HUES48 (cell line): ENCODE data around the gene PSAP.

Experiments used
- H3K27ac ChIP-seq: one replicate; pipeline ENCODE4 v1.7.0; 2013; ENCODE audit warnings: low read depth, low read length, inconsistent platforms
- H3K27me3 ChIP-seq: 2 replicates; pipeline ENCODE4 v1.6.1; 2013; ENCODE audit warnings: mild to moderate bottlenecking, low read length; ENCODE audit not compliant: control insufficient read depth, insufficient read depth
- H3K36me3 ChIP-seq: 2 replicates; pipeline ENCODE4 v1.6.1; 2013; ENCODE audit warnings: low read length; ENCODE audit not compliant: control insufficient read depth, insufficient read depth
- H3K4me1 ChIP-seq: 2 replicates; pipeline ENCODE4 v1.6.1; 2013; ENCODE audit warnings: mild to moderate bottlenecking, low read length; ENCODE audit not compliant: control insufficient read depth, insufficient read depth
- H3K4me3 ChIP-seq: 2 replicates; pipeline ENCODE4 v1.5.1; 2013; ENCODE audit warnings: mild to moderate bottlenecking, low read depth, low read length
- H3K9ac ChIP-seq: 2 replicates; pipeline ENCODE4 v1.6.1; 2013; ENCODE audit warnings: mild to moderate bottlenecking, low read depth, low read length, moderate library complexity
- H3K9me3 ChIP-seq: 2 replicates; pipeline ENCODE4 v1.6.1; 2013; ENCODE audit warnings: low read length; ENCODE audit not compliant: control insufficient read depth, insufficient read depth

PSAP gene

GRCh38 chr10:71812016-71812912 lies 38.8 kb downstream of the PSAP start:
- Histone ChIP-seq H3K36me3 (peaks cover 19% of the 10 kb centered on the region), H3K27ac (no peak overlapping the region), H3K9ac (no peak overlapping the region), H3K27me3 (no peaks in the 10 kb centered on the region), H3K4me3 (no peak overlapping the region), H3K9me3 (no peaks in the 10 kb centered on the region), H3K4me1 (no peaks in the 10 kb centered on the region)

GRCh38 chr10:71811351-71811750 lies 39.7 kb downstream of the PSAP start:
- H3K4me3 ChIP-seq: no peak overlapping the region
- H3K9me3 ChIP-seq: no peaks in the 10 kb centered on the region
- H3K4me1 ChIP-seq: no peaks in the 10 kb centered on the region
- no peak overlapping the region for H3K9ac ChIP-seq
- no peaks in the 10 kb centered on the region for H3K27me3 ChIP-seq
- peaks cover 10% of the 10 kb centered on the region for H3K36me3 ChIP-seq
- no peak overlapping the region for H3K27ac ChIP-seq

- no peaks in the 10 kb centered on the region for H3K9me3 ChIP-seq
- no peak overlapping the region for H3K27ac ChIP-seq
- H3K9ac ChIP-seq: no peak overlapping the region
- H3K4me1 ChIP-seq: no peaks in the 10 kb centered on the region; the same call in 1 of the 2 replicates
- H3K4me3 ChIP-seq: no peak overlapping the region
- no peaks in the 10 kb centered on the region for H3K36me3 ChIP-seq
- H3K27me3 ChIP-seq: peaks cover 5% of the 10 kb centered on the region; the same call in 1 of the 2 replicates
Observed at GRCh38 chr10:71810048-71810750, 40.9 kb downstream of the PSAP start.

- no peaks in the 10 kb centered on the region; the same call in 1 of the 2 replicates for H3K4me1 ChIP-seq
- H3K4me3 ChIP-seq: no peak overlapping the region
- H3K9me3 ChIP-seq: no peaks in the 10 kb centered on the region
- H3K27me3 ChIP-seq: peaks cover 6% of the 10 kb centered on the region; the same call in 1 of the 2 replicates
- H3K9ac ChIP-seq: no peak overlapping the region
- H3K36me3 ChIP-seq: no peaks in the 10 kb centered on the region
- H3K27ac ChIP-seq: no peak overlapping the region
Observed at GRCh38 chr10:71809628-71810027, 41.4 kb downstream of the PSAP start.

- no peak overlapping the region for H3K4me3 ChIP-seq
- H3K9me3 ChIP-seq: no peaks in the 10 kb centered on the region
- no peaks in the 10 kb centered on the region for H3K36me3 ChIP-seq
- H3K27me3 ChIP-seq: peaks cover 6% of the 10 kb centered on the region; the same call in 1 of the 2 replicates
- H3K9ac ChIP-seq: no peak overlapping the region
- no peaks in the 10 kb centered on the region; the same call in 1 of the 2 replicates for H3K4me1 ChIP-seq
- H3K27ac ChIP-seq: no peak overlapping the region
Observed at GRCh38 chr10:71807557-71808510, 43.2 kb downstream of the PSAP start.

GRCh38 chr10:71806704-71807556 lies 44.1 kb downstream of the PSAP start:
- Histone ChIP-seq H3K9ac (no peak overlapping the region), H3K4me3 (no peak overlapping the region), H3K27me3 (peaks cover 6% of the 10 kb centered on the region; the same call in 1 of the 2 replicates), H3K36me3 (no peaks in the 10 kb centered on the region), H3K27ac (no peak overlapping the region), H3K4me1 (no peaks in the 10 kb centered on the region; the same call in 1 of the 2 replicates), H3K9me3 (no peaks in the 10 kb centered on the region)

- Histone ChIP-seq H3K27ac (no peak overlapping the region), H3K36me3 (no peaks in the 10 kb centered on the region), H3K4me3 (no peak overlapping the region), H3K9ac (no peak overlapping the region), H3K4me1 (no peaks in the 10 kb centered on the region; the same call in 1 of the 2 replicates), H3K27me3 (peaks cover 6% of the 10 kb centered on the region; the same call in 1 of the 2 replicates), H3K9me3 (no peaks in the 10 kb centered on the region)
Observed at GRCh38 chr10:71805776-71806703, 45.0 kb downstream of the PSAP start.

GRCh38 chr10:71804077-71804476 lies 47.0 kb downstream of the PSAP start:
- Histone ChIP-seq H3K9me3 (no peaks in the 10 kb centered on the region), H3K36me3 (no peaks in the 10 kb centered on the region), H3K9ac (no peak overlapping the region), H3K27me3 (peaks cover 6% of the 10 kb centered on the region; the same call in 1 of the 2 replicates), H3K4me1 (no peaks in the 10 kb centered on the region; the same call in 1 of the 2 replicates), H3K4me3 (no peak overlapping the region), H3K27ac (no peak overlapping the region)
